ENCODE measurements around the gene OCA2. TPM values are rescaled to one million over a fixed set of nuclear protein-coding genes. Genes with fewer than 3 reads are reported as not detected.

Gene OCA2
- total and polyA plus RNA-seq, 2 of the 4 experiments (the other 2 are of a cell fraction): under 0.01 to 0.03 TPM

DNA sequence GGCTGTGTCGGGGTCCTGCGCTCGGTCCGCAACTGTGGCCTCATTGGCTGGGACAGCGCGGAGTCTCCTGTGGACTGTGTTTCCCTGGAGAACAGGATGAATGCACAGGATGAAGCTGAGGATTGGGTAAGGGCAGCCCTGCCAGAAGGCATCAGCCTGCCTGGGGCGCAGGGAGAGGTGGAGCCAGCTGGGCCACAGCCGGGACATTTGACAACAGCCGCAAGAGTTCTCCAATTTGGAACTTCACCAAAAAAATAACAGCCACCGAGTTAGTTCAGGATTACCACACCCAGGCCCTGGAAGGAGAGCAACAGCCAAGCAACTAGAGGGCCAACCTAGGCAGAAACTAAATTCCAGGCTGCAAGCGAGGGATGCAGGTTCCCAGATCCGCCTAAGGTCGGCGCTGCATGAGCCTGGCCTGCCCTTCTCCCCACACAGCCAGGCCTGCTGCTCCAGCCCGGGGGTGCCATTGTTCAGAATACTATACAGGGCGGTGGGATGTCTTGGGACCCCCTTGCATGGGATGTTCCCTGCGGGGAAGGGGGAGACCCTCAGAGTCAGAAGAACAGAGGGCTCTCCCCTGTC, 229.3 kb downstream of the OCA2 start:
- Histone ChIP-seq H4K20me1 (ENCODE audit: insufficient read depth, low read length) (no peaks in the 10 kb centered on the region), H3K4ac (ENCODE audit: low read depth, low read length) (no peak overlapping the region), H2BK5ac (ENCODE audit: low read depth, low read length, poor library complexity, severe bottlenecking) (no peak overlapping the region), H2AFZ (replicated peaks; ENCODE audit: low read length, poor library complexity) (no peak overlapping the region), H3K4me1 (ENCODE audit: control insufficient read depth, insufficient read depth, low read length) (no peaks in the 10 kb centered on the region), H3K36me3 (ENCODE audit: control insufficient read depth, insufficient read depth, low read length) (no peaks in the 10 kb centered on the region), H2BK20ac (ENCODE audit: low read depth, low read length) (no peak overlapping the region), H2AK9ac (replicated peaks; ENCODE audit: low read depth, low read length, poor library complexity) (no peak overlapping the region), H3K4me3 (ENCODE audit: insufficient read depth, low read depth, low read length) (no peak overlapping the region), H3K79me1 (ENCODE audit: low read depth in 1 of 2, low read length in 2 of 2) (no peaks in the 10 kb centered on the region), H3K23ac (ENCODE audit: low read depth, low read length) (no peak overlapping the region), H3K27ac (ENCODE audit: insufficient read depth, low read length) (no peak overlapping the region), H3K56ac (ENCODE audit: extremely low read depth, insufficient read depth, low read length) (no peak overlapping the region), H3K9ac (ENCODE audit: low read depth, low read length) (no peak overlapping the region), H2BK15ac (ENCODE audit: low read depth, low read length) (no peak overlapping the region), H4K5ac (ENCODE audit: low read depth, low read length) (no peak overlapping the region), H3K9me1 (ENCODE audit: insufficient read depth, low read length) (no peaks in the 10 kb centered on the region), H3K4me2 (ENCODE audit: low read depth, low read length) (no peak overlapping the region), H3K18ac (ENCODE audit: low read depth, low read length) (no peak overlapping the region), H2BK120ac (ENCODE audit: low read depth, low read length) (no peak overlapping the region), H3K14ac (replicated peaks; ENCODE audit: low read depth, low read length) (no peak overlapping the region), H2AK5ac (ENCODE audit: low read depth, low read length) (no peak overlapping the region), H3K27me3 (ENCODE audit: control insufficient read depth, insufficient read depth, low read length) (no peaks in the 10 kb centered on the region), H4K8ac (ENCODE audit: low read depth in 2 of 2, low read length in 2 of 2) (no peak overlapping the region), H4K91ac (ENCODE audit: insufficient read depth, low read depth, low read length) (no peak overlapping the region), H3K9me3 (ENCODE audit: control insufficient read depth, insufficient read depth, low read length) (peaks cover 22% of the 10 kb centered on the region)
- intact Hi-C loops (cut with micrococcal nuclease): no loop called here
- no peak for TF ChIP-seq MAFK (IDR thresholded peaks at IDR 0.05; ENCODE audit: low read depth, low read length)
- TF ChIP-seq RAD21 (IDR thresholded peaks at IDR 0.05; ENCODE audit: low read length): no peak
- TF ChIP-seq POLR2A (IDR thresholded peaks at IDR 0.05; ENCODE audit: low read depth, low read length): no peak
- no peak for TF ChIP-seq RCOR1 (IDR thresholded peaks at IDR 0.05; ENCODE audit: insufficient replicate concordance, low read length)
- TF ChIP-seq CEBPB (IDR thresholded peaks at IDR 0.05; ENCODE audit: low read depth, low read length): no peak
- TF ChIP-seq SMC3 (IDR thresholded peaks at IDR 0.05; ENCODE audit: low read depth, low read length): no peak
- TF ChIP-seq MXI1 (IDR thresholded peaks at IDR 0.05; ENCODE audit: borderline replicate concordance, low read depth, low read length): no peak
- TF ChIP-seq, protein P1, sequence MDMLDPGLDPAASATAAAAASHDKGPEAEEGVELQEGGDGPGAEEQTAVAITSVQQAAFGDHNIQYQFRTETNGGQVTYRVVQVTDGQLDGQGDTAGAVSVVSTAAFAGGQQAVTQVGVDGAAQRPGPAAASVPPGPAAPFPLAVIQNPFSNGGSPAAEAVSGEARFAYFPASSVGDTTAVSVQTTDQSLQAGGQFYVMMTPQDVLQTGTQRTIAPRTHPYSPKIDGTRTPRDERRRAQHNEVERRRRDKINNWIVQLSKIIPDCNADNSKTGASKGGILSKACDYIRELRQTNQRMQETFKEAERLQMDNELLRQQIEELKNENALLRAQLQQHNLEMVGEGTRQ (IDR thresholded peaks at IDR 0.05; ENCODE audit: low read depth, low read length): no peak
- ChIA-PET CTCF (no interaction called here), POLR2A (ENCODE audit: unreplicated experiment) (no interaction called here)
- 63% methylated on average over 3 of the region's 17 CpGs; no CpG with 5 or more reads in 1 of the 2 experiments for WGBS, 2 experiments (ENCODE audit: extremely low coverage in 2 of 2, insufficient read length in 1 of 2)
- in situ Hi-C loops (cut with MboI; ENCODE audit: low sequenced_read_pairs): no loop called here
- no TSS peak for BruUV-seq (replicated peaks)
- ATAC-seq (ENCODE audit: low read depth) (no peak), DNase-seq (no peak)
- dilution Hi-C loops (cut with HindIII; ENCODE audit: low sequenced_read_pairs, unreplicated experiment): no loop called here

Data from IMR-90 (cell line).